22Rv1 (cell line): ENCODE data around the gene SDK1.

ENCODE experiments used
- ZFX ChIP-seq: fragments of 450-650 bp; IDR thresholded peaks from 2 replicates; pipeline ENCODE4 v1.6.1; 2017; ENCODE audit warnings: antibody characterized with exemption, borderline replicate concordance
- TF ChIP-seq, protein P1 (sequence below): fragments of 450-650 bp; IDR thresholded peaks from 2 replicates; pipeline ENCODE4 v1.5.1; 2017; ENCODE audit warnings: mild to moderate bottlenecking

DNA sequence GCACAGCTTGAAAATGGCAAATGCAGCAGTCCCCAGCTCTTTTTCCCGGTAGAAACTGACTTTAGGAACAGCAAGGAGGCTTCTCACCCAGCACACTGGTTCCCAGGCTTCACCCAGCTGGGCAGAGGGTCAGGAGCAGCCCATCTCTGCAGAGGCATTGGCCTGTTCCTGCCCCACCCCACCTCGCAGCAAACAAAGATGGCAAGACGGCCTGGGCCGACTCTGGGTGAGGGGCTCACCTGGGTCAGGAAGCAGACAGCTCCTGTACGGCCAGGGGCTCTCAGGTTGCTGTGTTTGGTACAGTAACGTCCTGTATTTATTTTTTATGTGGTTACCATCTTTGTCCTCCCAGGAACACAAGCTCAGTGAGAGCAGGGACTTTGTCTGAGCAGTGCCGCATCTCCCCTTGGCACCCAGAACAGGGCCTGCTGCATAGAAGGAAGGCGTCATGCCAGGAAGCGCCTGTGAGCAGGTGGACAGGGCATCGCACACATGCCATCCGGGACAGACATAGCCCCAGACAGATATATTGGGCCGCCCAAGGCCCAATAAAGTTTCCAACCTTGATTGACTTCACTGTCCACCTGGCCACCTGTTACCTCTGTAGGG, 796.1 kb downstream of the SDK1 start:
- TF ChIP-seq, protein P1, sequence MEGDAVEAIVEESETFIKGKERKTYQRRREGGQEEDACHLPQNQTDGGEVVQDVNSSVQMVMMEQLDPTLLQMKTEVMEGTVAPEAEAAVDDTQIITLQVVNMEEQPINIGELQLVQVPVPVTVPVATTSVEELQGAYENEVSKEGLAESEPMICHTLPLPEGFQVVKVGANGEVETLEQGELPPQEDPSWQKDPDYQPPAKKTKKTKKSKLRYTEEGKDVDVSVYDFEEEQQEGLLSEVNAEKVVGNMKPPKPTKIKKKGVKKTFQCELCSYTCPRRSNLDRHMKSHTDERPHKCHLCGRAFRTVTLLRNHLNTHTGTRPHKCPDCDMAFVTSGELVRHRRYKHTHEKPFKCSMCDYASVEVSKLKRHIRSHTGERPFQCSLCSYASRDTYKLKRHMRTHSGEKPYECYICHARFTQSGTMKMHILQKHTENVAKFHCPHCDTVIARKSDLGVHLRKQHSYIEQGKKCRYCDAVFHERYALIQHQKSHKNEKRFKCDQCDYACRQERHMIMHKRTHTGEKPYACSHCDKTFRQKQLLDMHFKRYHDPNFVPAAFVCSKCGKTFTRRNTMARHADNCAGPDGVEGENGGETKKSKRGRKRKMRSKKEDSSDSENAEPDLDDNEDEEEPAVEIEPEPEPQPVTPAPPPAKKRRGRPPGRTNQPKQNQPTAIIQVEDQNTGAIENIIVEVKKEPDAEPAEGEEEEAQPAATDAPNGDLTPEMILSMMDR, result no peak
- no peak for TF ChIP-seq ZFX
